Bronchial epithelial cell (primary cell): ENCODE measurements around the gene MAML1. TPM values are rescaled to one million over a fixed set of nuclear protein-coding genes. Genes with fewer than 3 reads are reported as not detected.
"Not testable (repeated sequence)": the region's sequence is repeated elsewhere in the genome, so short reads cannot be mapped to it uniquely, and the experiment has no call there.

ENCODE experiments used
- DNase-seq: peaks from one replicate; pipeline ENCODE4 v3.0.0-alpha.2; 2010; ENCODE audit warnings: low read depth
- FAIRE-seq: peaks from 2 replicates; lab custom pipeline; 2011; peaks lifted over from hg19 to GRCh38; lab: Jason Lieb, UNC
- H3K27me3 ChIP-seq: 2 replicates; pipeline ENCODE4 v1.5.1; 2011; ENCODE audit warnings: low read length; ENCODE audit not compliant: control insufficient read depth, insufficient read depth
- H3K36me3 ChIP-seq: 2 replicates; pipeline ENCODE4 v1.5.1; 2011; ENCODE audit warnings: low read length; ENCODE audit not compliant: control insufficient read depth, insufficient read depth
- H3K4me3 ChIP-seq: 2 replicates; pipeline ENCODE4 v1.5.1; 2011; ENCODE audit warnings: mild to moderate bottlenecking, low read depth, low read length, control low read depth
- total RNA-seq: library from RNA; depleted of rRNA; stranded (reverse); fragments of >200 nt; gene quantifications from 2 replicates; pipeline ENCODE4 v1.2.1, GENCODE V29; 2014
- TF ChIP-seq, protein P1 (sequence below): IDR thresholded peaks from 2 replicates; pipeline ENCODE4 v1.5.1; 2011; ENCODE audit warnings: mild to moderate bottlenecking, moderate library complexity, low read length, control low read depth, inconsistent platforms; ENCODE audit not compliant: insufficient read depth, severe bottlenecking

MAML1 gene
- total RNA-seq, 1 donor from 2014 or later = 4.2 TPM

GRCh38 chr5:179788193-179788854, 55.7 kb downstream of the MAML1 start:
- H3K27me3 ChIP-seq = no peaks in the 10 kb centered on the region
- TF ChIP-seq, protein P1, sequence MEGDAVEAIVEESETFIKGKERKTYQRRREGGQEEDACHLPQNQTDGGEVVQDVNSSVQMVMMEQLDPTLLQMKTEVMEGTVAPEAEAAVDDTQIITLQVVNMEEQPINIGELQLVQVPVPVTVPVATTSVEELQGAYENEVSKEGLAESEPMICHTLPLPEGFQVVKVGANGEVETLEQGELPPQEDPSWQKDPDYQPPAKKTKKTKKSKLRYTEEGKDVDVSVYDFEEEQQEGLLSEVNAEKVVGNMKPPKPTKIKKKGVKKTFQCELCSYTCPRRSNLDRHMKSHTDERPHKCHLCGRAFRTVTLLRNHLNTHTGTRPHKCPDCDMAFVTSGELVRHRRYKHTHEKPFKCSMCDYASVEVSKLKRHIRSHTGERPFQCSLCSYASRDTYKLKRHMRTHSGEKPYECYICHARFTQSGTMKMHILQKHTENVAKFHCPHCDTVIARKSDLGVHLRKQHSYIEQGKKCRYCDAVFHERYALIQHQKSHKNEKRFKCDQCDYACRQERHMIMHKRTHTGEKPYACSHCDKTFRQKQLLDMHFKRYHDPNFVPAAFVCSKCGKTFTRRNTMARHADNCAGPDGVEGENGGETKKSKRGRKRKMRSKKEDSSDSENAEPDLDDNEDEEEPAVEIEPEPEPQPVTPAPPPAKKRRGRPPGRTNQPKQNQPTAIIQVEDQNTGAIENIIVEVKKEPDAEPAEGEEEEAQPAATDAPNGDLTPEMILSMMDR = no peak
- FAIRE-seq (peak; percentile 40), DNase-seq (no peak)
- H3K36me3 ChIP-seq = no peaks in the 10 kb centered on the region
- H3K4me3 ChIP-seq = no peak overlapping the region

DNA sequence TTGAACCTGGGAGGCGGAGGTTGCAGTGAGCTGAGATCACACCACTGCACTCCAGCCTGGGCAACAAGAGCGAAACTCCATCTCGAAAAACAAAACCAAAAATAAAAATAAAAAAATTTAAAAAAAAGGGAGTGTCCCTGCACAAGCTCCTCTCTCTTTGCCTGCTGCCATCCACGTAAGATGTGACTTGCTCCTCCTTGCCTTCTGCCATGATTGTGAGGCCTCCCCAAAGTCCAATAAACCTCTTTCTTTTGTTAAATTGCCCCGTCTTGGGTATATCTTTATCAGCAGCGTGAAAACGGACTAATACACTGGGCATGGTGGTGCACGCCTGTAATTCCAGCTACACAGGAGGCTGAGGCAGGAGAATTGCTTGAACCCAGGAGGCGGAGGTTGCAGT, 56.7 kb downstream of the MAML1 start:
- not testable (repeated sequence) for FAIRE-seq, H3K27me3 ChIP-seq, DNase-seq, H3K4me3 ChIP-seq, H3K36me3 ChIP-seq

DNA sequence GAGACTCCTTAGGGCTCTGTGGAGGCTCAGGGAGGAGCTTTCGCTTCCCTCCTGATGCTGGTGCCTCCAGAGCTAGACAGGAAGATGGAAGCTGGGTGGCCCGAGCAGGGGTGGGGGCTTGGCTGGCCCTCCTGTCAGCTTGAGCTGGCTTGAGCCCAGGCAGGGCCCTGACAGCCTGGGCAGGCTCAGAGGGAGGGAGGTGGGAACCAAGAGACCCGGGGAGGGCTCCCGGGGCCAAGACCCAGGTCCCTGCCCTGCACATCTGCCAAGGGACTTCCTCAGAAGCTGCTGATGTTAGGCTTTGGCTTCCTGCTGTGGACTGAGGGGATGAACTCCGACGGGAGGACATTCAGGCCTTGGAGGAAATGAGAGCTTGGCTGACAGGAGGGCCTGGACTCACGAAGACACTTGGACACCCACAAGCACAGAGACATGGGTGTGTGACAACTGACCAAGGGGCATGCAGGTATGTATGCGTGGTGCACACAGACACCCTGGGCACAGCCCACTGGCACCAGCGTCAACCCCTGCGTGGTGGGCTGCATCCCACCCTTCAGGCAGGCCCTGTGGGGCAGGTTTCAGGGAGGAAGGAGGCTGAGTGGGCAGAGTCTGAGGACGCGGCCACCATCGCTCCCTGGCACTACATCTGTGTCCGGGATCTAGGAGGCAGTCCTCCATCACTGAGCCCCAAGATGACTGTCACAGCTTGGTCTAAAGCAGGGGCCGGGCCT, 59.4 kb downstream of the MAML1 start:
- H3K36me3 ChIP-seq = no peaks in the 10 kb centered on the region
- DNase-seq (no peak), FAIRE-seq (no peak)
- no peaks in the 10 kb centered on the region for H3K27me3 ChIP-seq
- no peak overlapping the region for H3K4me3 ChIP-seq
- TF ChIP-seq, protein P1 = no peak

DNA sequence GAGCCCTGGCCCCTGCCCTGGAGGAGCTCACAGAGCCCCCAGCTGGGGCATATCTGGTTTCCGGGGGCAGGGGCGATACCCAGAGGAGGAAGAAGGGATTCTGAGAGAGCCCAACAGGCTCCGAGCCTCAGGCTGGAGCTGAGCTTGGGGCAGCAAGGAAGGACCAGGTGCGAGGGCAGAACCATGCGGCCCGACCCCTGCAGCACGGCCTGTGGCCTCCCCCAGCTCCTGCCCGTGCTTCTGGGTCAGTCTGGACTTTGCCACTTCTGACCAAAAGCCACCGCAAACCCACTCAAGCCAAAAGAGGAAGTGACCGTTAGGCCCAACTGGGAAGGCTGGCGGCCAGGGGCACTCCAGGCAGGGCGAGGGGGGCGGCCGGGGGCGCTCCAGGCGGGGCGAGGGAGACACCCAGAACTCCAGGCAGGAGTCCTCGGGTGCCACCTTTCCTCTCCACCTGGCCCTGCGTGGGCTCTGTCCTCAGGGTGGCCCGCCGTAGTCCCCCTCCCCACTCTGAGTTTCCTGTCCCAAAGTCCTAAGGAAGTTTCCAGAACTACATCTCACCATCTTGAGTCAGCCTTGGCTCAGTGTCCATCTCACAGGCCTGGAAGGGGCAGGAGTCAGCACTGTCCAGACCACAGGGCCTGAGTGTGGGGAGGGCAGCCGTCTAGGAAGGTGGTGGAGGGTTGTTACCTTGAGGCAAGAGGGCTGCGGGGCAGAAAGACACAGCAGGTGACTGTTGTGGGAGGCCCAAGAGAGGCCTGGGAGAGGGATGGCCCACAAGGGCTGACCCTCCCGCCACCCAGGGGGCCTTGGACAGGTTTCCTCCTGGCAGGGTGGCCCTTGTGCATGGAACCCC, 60.2 kb downstream of the MAML1 start:
- FAIRE-seq = no peak
- H3K27me3 ChIP-seq = no peaks in the 10 kb centered on the region

GRCh38 chr5:179793468-179794139, 61.0 kb downstream of the MAML1 start, which contains the start of gene LTC4S:
Gene LTC4S, plus strand, starts transcription at chr5:179793986. Its CDS starts 95 bp downstream, at chr5:179794081.
- DNase-seq (no peak), FAIRE-seq (no peak)
- peaks cover 5% of the 10 kb centered on the region for H3K36me3 ChIP-seq
- no peaks in the 10 kb centered on the region for H3K27me3 ChIP-seq
- TF ChIP-seq, protein P1 = no peak
- no peak within 1 kb of the TSS for H3K4me3 ChIP-seq

More for the DNA sequence above, 60.2 kb downstream of the MAML1 start:
- no peak for DNase-seq
- TF ChIP-seq, protein P1 = no peak
- Histone ChIP-seq H3K4me3 (no peak overlapping the region), H3K36me3 (peaks cover under 1% of the 10 kb centered on the region)
